ENCODE measurements around the gene PKMYT1.

Gene PKMYT1

GRCh38 chr16:3017794-3018506, 37.7 kb upstream of the PKMYT1 start, which contains the start of gene CLDN6:
Gene CLDN6, minus strand, starts transcription at chr16:3018183. Its CDS starts 2,162 bp downstream, at chr16:3016021.
- DNase-seq (ENCODE audit: low read depth in 2 of 2) = no peak

- DNase-seq (ENCODE audit: low read depth in 2 of 2) = no peak
These were observed 37.1 kb upstream of the PKMYT1 start for GRCh38 chr16:3017344-3017743.

- no peak for DNase-seq (ENCODE audit: low read depth in 2 of 2)
These were observed 35.7 kb upstream of the PKMYT1 start for GRCh38 chr16:3015865-3016521.

- DNase-seq (ENCODE audit: low read depth in 2 of 2) = no peak
These were observed 34.7 kb upstream of the PKMYT1 start for GRCh38 chr16:3014971-3015370.

- DNase-seq (ENCODE audit: low read depth in 2 of 2) = no peak
These were observed 33.9 kb upstream of the PKMYT1 start for GRCh38 chr16:3013998-3014690.

- DNase-seq (ENCODE audit: low read depth in 2 of 2) = no peak
These were observed 33.3 kb upstream of the PKMYT1 start for GRCh38 chr16:3013491-3013951.

- no peak for DNase-seq (ENCODE audit: low read depth in 2 of 2)
These were observed 32.7 kb upstream of the PKMYT1 start, which contains the start of gene CLDN9 for GRCh38 chr16:3012828-3013420. Gene CLDN9, plus strand, starts transcription at chr16:3012923. Its CDS starts 440 bp downstream, at chr16:3013363.

- no peak for DNase-seq (ENCODE audit: low read depth in 2 of 2)
These were observed 32.0 kb upstream of the PKMYT1 start for GRCh38 chr16:3012246-3012645.

GRCh38 chr16:3010510-3010909, 30.3 kb upstream of the PKMYT1 start:
- no peak for DNase-seq (ENCODE audit: low read depth in 2 of 2)

GRCh38 chr16:3009568-3010390, 29.5 kb upstream of the PKMYT1 start:
- no peak for DNase-seq (ENCODE audit: low read depth in 2 of 2)

- no peak for DNase-seq (ENCODE audit: low read depth in 2 of 2)
These were observed 28.4 kb upstream of the PKMYT1 start for GRCh38 chr16:3008690-3009037.

GRCh38 chr16:3007957-3008689, 27.9 kb upstream of the PKMYT1 start:
- no peak for DNase-seq (ENCODE audit: low read depth in 2 of 2)

GRCh38 chr16:3007059-3007956, 27.1 kb upstream of the PKMYT1 start:
- no peak for DNase-seq (ENCODE audit: low read depth in 2 of 2)

GRCh38 chr16:3004781-3005284, 24.6 kb upstream of the PKMYT1 start:
- no peak for DNase-seq (ENCODE audit: low read depth in 2 of 2)

- no peak for DNase-seq (ENCODE audit: low read depth in 2 of 2)
These were observed 24.1 kb upstream of the PKMYT1 start for GRCh38 chr16:3004319-3004718.

GRCh38 chr16:3003582-3004270, 23.5 kb upstream of the PKMYT1 start:
- peak; percentile 90 to 93 for DNase-seq (ENCODE audit: low read depth in 2 of 2)

GRCh38 chr16:3001316-3001715, 21.1 kb upstream of the PKMYT1 start:
- DNase-seq (ENCODE audit: low read depth in 2 of 2) = no peak

GRCh38 chr16:3000540-3000939, 20.3 kb upstream of the PKMYT1 start:
- DNase-seq (ENCODE audit: low read depth in 2 of 2) = no peak

- no peak for DNase-seq (ENCODE audit: low read depth in 2 of 2)
These were observed 19.7 kb upstream of the PKMYT1 start for GRCh38 chr16:2999929-3000328.
